ENCODE measurements around the gene PNMA8B.

GRCh38 chr19:46450737-46451136, 44.9 kb downstream of the PNMA8B start:
- TF ChIP-seq POLR2AphosphoS5 (IDR thresholded peaks at IDR 0.05; ENCODE audit: low read depth, low read length) (no peak), CTCF (IDR thresholded peaks at IDR 0.05) (no peak), REST (IDR thresholded peaks at IDR 0.05; ENCODE audit: insufficient read depth in 1 of 2, low read depth in 2 of 2, low read length in 1 of 2) (no peak), SIN3A (IDR thresholded peaks at IDR 0.05; ENCODE audit: borderline replicate concordance, insufficient read depth, low read depth, low read length) (no peak), TCF7L2 (IDR thresholded peaks at IDR 0.05; ENCODE audit: low read depth, low read length) (no peak)

Data from Panc1 (cell line).